Measurements from ENCODE around the gene MAP3K6. TPM values are rescaled to one million over a fixed set of nuclear protein-coding genes. Genes with fewer than 3 reads are reported as not detected.

The MAP3K6 gene
- total and polyA plus RNA-seq, 2 of the 4 experiments (the other 2 are of a cell fraction) = 4.8 to 15.9 TPM

DNA sequence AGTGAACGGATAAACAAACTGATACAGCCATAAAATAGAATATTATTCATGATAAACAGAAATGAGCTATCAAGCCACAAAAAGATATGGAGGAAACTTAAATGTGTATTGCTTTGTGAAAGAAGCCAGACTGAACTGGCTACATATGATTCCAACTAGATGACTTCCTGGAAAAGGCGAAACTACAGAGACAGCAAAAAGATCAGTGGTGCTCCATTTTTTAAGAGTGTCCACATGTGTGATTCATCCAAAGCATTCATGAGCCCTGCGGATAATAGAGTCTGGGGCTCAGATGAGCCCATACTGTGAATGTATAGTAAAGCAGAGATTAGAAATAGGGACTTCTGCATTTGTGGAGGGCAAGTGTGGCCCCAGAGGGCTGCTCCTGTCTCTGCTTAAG lies 52.6 kb downstream of the MAP3K6 start:
- H3K36me3 ChIP-seq (ENCODE audit: control insufficient read depth, insufficient read depth, low read length) = no peaks in the 10 kb centered on the region
- no peak overlapping the region for H3K4me3 ChIP-seq (ENCODE audit: insufficient read depth, low read depth, low read length)
- WGBS, 2 experiments (ENCODE audit: extremely low coverage in 2 of 2, insufficient read length in 1 of 2) = 100% methylated on average over 1 of the region's 3 CpGs; no CpG with 5 or more reads in 1 of the 2 experiments
- dilution Hi-C loops (cut with HindIII; ENCODE audit: low sequenced_read_pairs, unreplicated experiment) = no loop called here
- TF ChIP-seq CEBPB (IDR thresholded peaks at IDR 0.05; ENCODE audit: low read depth, low read length) (no peak), RFX5 (IDR thresholded peaks at IDR 0.05; ENCODE audit: low read depth, low read length) (no peak), BHLHE40 (IDR thresholded peaks at IDR 0.05; ENCODE audit: low read depth, low read length) (no peak), MAZ (IDR thresholded peaks at IDR 0.05; ENCODE audit: borderline replicate concordance, low read depth, low read length) (no peak), MXI1 (IDR thresholded peaks at IDR 0.05; ENCODE audit: borderline replicate concordance, low read depth, low read length) (no peak), MAFK (IDR thresholded peaks at IDR 0.05; ENCODE audit: low read depth, low read length) (no peak), RAD21 (IDR thresholded peaks at IDR 0.05; ENCODE audit: low read length) (no peak), USF2 (IDR thresholded peaks at IDR 0.05; ENCODE audit: low read depth, low read length) (no peak), NFE2L2 (IDR thresholded peaks at IDR 0.05; ENCODE audit: low read depth, low read length) (no peak)
- TF ChIP-seq, protein P1, sequence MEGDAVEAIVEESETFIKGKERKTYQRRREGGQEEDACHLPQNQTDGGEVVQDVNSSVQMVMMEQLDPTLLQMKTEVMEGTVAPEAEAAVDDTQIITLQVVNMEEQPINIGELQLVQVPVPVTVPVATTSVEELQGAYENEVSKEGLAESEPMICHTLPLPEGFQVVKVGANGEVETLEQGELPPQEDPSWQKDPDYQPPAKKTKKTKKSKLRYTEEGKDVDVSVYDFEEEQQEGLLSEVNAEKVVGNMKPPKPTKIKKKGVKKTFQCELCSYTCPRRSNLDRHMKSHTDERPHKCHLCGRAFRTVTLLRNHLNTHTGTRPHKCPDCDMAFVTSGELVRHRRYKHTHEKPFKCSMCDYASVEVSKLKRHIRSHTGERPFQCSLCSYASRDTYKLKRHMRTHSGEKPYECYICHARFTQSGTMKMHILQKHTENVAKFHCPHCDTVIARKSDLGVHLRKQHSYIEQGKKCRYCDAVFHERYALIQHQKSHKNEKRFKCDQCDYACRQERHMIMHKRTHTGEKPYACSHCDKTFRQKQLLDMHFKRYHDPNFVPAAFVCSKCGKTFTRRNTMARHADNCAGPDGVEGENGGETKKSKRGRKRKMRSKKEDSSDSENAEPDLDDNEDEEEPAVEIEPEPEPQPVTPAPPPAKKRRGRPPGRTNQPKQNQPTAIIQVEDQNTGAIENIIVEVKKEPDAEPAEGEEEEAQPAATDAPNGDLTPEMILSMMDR (conservative IDR thresholded peaks at IDR 0.05; ENCODE audit: low read depth, low read length) = no peak
- TF ChIP-seq, protein P2, sequence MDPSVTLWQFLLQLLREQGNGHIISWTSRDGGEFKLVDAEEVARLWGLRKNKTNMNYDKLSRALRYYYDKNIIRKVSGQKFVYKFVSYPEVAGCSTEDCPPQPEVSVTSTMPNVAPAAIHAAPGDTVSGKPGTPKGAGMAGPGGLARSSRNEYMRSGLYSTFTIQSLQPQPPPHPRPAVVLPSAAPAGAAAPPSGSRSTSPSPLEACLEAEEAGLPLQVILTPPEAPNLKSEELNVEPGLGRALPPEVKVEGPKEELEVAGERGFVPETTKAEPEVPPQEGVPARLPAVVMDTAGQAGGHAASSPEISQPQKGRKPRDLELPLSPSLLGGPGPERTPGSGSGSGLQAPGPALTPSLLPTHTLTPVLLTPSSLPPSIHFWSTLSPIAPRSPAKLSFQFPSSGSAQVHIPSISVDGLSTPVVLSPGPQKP (IDR thresholded peaks at IDR 0.05; ENCODE audit: borderline replicate concordance, low read depth, low read length) = no peak
- H3K79me1 ChIP-seq (ENCODE audit: low read depth in 1 of 2, low read length in 2 of 2) = no peaks in the 10 kb centered on the region
- H3K9me3 ChIP-seq (ENCODE audit: control insufficient read depth, insufficient read depth, low read length) = no peaks in the 10 kb centered on the region
- H4K20me1 ChIP-seq (ENCODE audit: insufficient read depth, low read length) = no peaks in the 10 kb centered on the region
- DNase-seq = no peak
- H2BK5ac ChIP-seq (ENCODE audit: low read depth, low read length, poor library complexity, severe bottlenecking) = no peak overlapping the region
- intact Hi-C loops (cut with micrococcal nuclease) = no loop called here
- no peak overlapping the region for H3K56ac ChIP-seq (ENCODE audit: extremely low read depth, insufficient read depth, low read length)
- H3K4ac ChIP-seq (ENCODE audit: low read depth, low read length) = no peak overlapping the region
- no peak overlapping the region for H4K5ac ChIP-seq (ENCODE audit: low read depth, low read length)
- no peaks in the 10 kb centered on the region; the same call in 1 of the 2 replicates for H3K4me1 ChIP-seq (ENCODE audit: control insufficient read depth, insufficient read depth, low read length)
- H3K18ac ChIP-seq (ENCODE audit: low read depth, low read length) = no peak overlapping the region
- H3K27ac ChIP-seq (ENCODE audit: insufficient read depth, low read length) = no peak overlapping the region
- H2BK120ac ChIP-seq (ENCODE audit: low read depth, low read length) = no peak overlapping the region
- BruUV-seq (replicated peaks) = no TSS peak
- no peak overlapping the region for H4K91ac ChIP-seq (ENCODE audit: insufficient read depth, low read depth, low read length)
- ChIA-PET POLR2A (ENCODE audit: unreplicated experiment) (interaction anchor here (0.7 kb wide), 1 partner anchor 12 kb away, joined by 7 read pairs; no protein-coding TSS in a partner anchor), CTCF (interaction anchor here (0.7 to 0.9 kb wide), 2 partner anchors 13 to 52 kb away, joined by 3 to 7 read pairs; partner anchors contain the start of gene MAP3K6)
- no peak overlapping the region for H3K23ac ChIP-seq (ENCODE audit: low read depth, low read length)
- H2AK5ac ChIP-seq (ENCODE audit: low read depth, low read length) = no peak overlapping the region
- H3K14ac ChIP-seq (replicated peaks; ENCODE audit: low read depth, low read length) = no peak overlapping the region
- no peaks in the 10 kb centered on the region for H3K27me3 ChIP-seq (ENCODE audit: control insufficient read depth, insufficient read depth, low read length)
- H3K9me1 ChIP-seq (ENCODE audit: insufficient read depth, low read length) = 0 out of 2 replicates have a peak, but pooled peaks cover 3% of the 10 kb centered on the region
- H3K4me2 ChIP-seq (ENCODE audit: low read depth, low read length) = no peak overlapping the region
- no peak overlapping the region for H2AK9ac ChIP-seq (replicated peaks; ENCODE audit: low read depth, low read length, poor library complexity)
- no peak overlapping the region for H4K8ac ChIP-seq (ENCODE audit: low read depth in 2 of 2, low read length in 2 of 2)
- ATAC-seq (ENCODE audit: low read depth) = no peak
- no peak overlapping the region for H2BK20ac ChIP-seq (ENCODE audit: low read depth, low read length)
- no peak overlapping the region for H3K9ac ChIP-seq (ENCODE audit: low read depth, low read length)
- H2AFZ ChIP-seq (replicated peaks; ENCODE audit: low read length, poor library complexity) = no peak overlapping the region
- no peak overlapping the region for H2BK15ac ChIP-seq (ENCODE audit: low read depth, low read length)
- in situ Hi-C loops (cut with MboI; ENCODE audit: low sequenced_read_pairs) = no loop called here
